HG03139 (cell line): ENCODE data around the gene CEMP1.
"Not testable (repeated sequence)": the region's sequence is repeated elsewhere in the genome, so short reads cannot be mapped to it uniquely, and the experiment has no call there.

Experiments used
- ATAC-seq: cut with Tn5 transposase; IDR thresholded peaks from one replicate; pipeline ENCODE4 v1.9.1; 2021; ENCODE audit not compliant: unreplicated experiment

CEMP1 gene

GRCh38 chr16:2531371-2531695 is at the start of gene CEMP1:
Gene CEMP1 (minus strand): TSS chr16:2531408. CDS start chr16:2531073, 335 bp downstream.
- no peak for ATAC-seq

DNA sequence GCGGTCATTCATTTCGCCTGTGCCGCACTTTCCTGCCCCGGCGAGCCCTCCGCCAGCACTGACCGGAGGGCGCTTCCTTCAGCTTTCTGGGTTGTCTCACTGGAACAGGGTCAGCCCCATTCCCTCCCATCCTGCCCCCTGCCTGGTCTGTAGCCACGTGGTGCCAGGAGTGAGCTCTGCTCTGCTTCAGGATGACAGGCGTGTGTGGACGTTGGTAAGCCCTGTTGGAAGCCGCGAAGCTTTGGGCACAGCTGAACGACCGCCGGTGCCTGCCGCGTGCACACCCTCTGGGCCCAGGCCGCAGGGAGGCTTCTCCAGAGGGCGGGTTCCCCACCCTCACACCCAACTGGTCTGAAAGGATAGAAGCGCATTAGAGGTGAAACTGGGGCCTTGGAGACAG is 49.6 kb upstream of the CEMP1 start:
- not testable (repeated sequence) for ATAC-seq

DNA sequence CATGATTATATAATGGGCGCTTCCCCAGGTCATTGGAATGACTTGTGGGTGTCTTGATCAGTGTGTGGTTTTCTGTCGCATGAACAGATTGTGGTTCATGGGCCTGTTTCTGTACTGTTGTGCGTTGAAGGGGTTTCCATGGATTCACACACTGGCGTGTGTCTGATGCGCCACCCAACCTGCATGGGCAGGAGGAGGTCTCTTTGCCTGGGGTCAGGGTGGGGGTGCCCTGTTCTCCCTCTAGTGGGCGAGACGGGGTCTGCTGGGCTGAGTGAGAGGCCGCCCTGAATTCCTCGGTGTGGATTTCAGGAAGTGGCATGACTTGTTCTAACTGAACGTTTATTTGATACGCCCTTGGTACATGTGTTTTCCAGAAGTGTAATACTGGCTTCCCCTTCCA is 48.9 kb upstream of the CEMP1 start:
- ATAC-seq, result not testable (repeated sequence)

- ATAC-seq, result not testable (repeated sequence)
Measured at GRCh38 chr16:2578905-2579304, 47.7 kb upstream of the CEMP1 start.

DNA sequence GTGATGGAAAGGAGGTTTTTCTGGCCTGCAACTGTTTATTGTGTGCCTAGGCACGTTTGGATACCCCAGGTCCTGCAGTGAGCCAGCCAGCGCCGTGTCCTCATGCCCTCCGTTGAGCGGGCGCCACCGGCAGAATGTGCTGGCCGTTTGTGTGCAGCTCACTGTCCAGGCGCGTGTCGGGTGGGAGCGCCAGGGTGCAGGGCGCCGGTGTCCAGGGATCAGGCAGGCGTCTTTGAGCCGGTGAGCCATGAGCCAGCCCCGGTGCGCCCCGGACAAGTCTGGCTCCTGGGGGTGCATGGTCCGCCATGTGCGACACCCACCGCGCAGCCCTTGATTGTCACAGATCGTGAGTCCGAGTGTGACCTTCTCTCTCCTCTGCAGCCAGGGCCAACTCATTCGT is 45.8 kb upstream of the CEMP1 start:
- ATAC-seq, result not testable (repeated sequence)

DNA sequence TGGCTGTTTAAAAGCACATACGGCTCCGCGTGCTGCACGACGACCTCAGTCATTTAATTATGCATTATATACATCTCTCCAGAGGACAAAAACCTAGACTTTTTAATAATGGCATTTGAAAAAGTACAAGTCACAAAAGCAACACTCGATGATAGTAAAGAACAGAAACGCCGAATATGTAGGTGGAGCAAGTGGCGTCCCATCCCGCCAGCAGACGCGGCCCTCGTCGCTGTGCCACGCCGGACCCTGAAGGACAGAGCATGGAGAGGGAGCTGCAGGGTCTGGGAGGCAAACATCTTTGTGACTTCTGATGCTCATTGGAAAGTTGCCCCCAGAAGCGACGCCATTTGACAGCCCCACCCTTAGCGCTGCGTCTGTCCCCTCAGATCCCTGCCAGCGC is 44.6 kb upstream of the CEMP1 start:
- ATAC-seq, result not testable (repeated sequence)

GRCh38 chr16:2572704-2573103 is 41.5 kb upstream of the CEMP1 start:
- not testable (repeated sequence) for ATAC-seq

GRCh38 chr16:2568573-2568972 is 37.4 kb upstream of the CEMP1 start:
- not testable (repeated sequence) for ATAC-seq

- not testable (repeated sequence) for ATAC-seq
Measured at GRCh38 chr16:2567506-2567905, 36.3 kb upstream of the CEMP1 start.

- ATAC-seq, result not testable (repeated sequence)
Measured at GRCh38 chr16:2560798-2561133, 29.6 kb upstream of the CEMP1 start.

DNA sequence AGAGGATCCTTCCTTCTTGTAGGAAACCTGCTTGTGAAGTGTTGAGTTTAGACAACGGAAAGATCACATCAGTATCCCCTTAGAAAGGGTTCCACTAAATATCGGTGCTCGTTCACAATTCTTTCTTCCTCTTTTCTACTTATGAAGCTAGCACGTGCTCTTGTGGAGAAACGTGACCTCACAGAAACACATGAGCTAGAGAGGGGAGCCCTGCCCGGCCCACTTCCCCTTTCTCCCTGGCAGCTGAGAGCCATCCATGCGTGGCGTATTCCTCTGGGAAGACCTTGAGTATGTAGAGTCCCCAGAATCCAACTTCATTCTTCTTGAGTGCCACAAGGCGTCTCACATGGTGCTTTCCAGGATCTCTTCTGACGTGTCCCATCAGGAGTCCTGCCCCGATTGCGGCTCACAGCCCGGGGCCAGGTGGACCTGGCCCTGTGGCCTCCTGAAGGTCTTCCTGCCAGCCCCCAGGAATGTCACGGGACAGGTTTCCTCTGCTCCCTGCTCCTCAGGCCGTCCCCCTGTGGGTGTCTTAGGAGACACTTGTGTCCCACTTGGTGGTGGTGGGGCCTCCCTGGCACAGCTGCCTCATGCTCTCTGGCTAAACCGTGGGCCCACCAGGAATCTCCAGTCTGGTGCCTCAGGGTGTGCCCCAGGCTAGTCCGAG is 29.1 kb upstream of the CEMP1 start:
- not testable (repeated sequence) for ATAC-seq

DNA sequence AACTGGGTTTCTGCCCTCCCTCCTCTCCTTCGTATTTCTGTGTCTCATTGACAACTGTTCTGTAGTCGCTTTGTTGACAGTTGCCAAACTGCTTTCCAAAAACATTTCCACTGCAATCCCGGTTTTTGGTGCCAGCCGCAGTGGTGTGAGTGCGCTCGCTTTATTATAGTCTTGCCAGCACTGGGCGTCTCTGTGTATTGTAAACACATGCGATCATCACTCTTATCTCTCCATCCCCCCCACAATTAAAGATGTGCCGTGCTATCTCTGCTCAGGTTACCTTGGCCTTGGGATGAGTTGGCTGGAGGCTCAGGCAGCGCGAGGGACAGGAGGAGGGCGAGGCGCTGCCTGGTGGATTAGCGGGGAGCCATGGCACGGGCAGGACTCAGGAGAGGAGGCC is 25.9 kb upstream of the CEMP1 start:
- not testable (repeated sequence) for ATAC-seq

DNA sequence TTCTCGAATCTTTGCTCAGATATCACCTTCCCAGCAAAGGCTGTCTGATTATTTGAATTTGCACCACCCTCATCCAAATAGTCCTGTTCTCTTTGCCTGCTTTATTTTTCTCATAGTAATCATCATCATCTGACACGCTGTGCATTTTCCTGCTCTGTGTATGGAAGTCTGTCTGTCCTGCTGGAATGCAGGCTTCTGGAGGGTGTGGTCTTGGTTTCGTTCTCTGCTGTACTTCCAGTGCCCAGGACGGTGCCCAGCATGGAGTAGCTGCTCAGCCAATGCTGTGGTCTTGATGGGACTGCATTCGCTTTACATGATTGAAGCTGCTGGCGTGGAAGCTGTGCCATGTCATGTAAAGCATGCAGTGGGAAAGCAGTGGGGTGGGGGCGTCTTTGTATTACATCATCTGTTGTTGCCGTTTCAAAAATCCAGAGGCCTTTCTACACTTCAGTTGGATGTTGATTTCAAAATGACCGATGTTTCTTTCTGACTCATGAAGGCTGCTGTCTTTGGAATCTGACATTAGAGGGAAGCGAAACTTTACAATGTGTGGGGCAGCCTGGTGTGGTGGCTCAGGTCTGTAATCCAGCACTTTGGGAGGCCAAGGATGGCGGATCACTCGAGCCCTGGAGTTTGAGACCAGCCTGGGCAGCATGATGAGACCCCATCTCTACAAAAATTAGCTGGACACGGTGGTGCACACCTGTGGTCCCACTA is 23.7 kb upstream of the CEMP1 start:
- ATAC-seq, result not testable (repeated sequence)

GRCh38 chr16:2551420-2551889 is 20.2 kb upstream of the CEMP1 start:
- not testable (repeated sequence) for ATAC-seq

GRCh38 chr16:2550283-2550878 is 19.2 kb upstream of the CEMP1 start:
- ATAC-seq, result not testable (repeated sequence)

DNA sequence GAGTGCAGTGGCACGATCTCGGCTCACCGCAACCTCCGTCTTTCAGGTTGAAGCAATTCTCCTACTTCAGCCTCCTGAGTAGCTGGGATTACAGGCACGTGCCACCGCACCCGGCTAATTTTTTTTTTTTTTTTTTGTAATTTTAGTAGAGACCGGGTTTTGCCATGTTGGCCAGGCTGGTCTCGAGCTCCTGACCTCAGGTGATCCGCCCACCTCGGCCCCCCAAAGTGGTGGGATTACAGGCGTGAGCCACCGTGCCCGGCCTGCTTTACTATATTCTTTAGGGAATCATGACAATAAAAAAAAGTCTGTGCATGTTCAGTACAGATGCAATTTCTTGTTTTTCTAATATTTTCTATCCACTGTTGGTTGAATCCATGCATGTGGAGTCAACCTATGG is 12.6 kb upstream of the CEMP1 start:
- not testable (repeated sequence) for ATAC-seq

- ATAC-seq, result not testable (repeated sequence)
Measured at GRCh38 chr16:2541409-2541808, 10.2 kb upstream of the CEMP1 start.

GRCh38 chr16:2540912-2541311 is 9.7 kb upstream of the CEMP1 start:
- ATAC-seq, result not testable (repeated sequence)

GRCh38 chr16:2539845-2540458 is 8.7 kb upstream of the CEMP1 start:
- not testable (repeated sequence) for ATAC-seq

- ATAC-seq, result not testable (repeated sequence)
Measured at GRCh38 chr16:2539192-2539844, 8.1 kb upstream of the CEMP1 start.
